ENCODE results near the gene C1QTNF2. TPM values are rescaled to one million over a fixed set of nuclear protein-coding genes. Genes with fewer than 3 reads are reported as not detected.

Gene C1QTNF2
- total and polyA plus RNA-seq, 2 of the 8 experiments (the other 6 are each of a cell fraction or from before 2014, with no cell fraction given) = 1.0 to 2.0 TPM

- TF ChIP-seq CHD7 (IDR thresholded peaks at IDR 0.05; ENCODE audit: insufficient replicate concordance, low read length) (no peak), MAFK (IDR thresholded peaks at IDR 0.05; ENCODE audit: low read depth, low read length) (no peak), NANOG (IDR thresholded peaks at IDR 0.05; ENCODE audit: insufficient read depth, low read depth, low read length, poor library complexity, severe bottlenecking) (no peak)
Measured at GRCh38 chr5:160379511-160379910, 9.1 kb upstream of the C1QTNF2 start (continued).
